GM18517 (cell line): ENCODE data around the gene CTIF.

Source experiments
- ATAC-seq: cut with Tn5 transposase; IDR thresholded peaks from one replicate; pipeline ENCODE4 v1.9.1; 2021; ENCODE audit warnings: mild to moderate bottlenecking, moderate library complexity; ENCODE audit not compliant: unreplicated experiment

The CTIF gene

GRCh38 chr18:48889115-48889941, 350.5 kb downstream of the CTIF start:
- ATAC-seq, result no peak

- ATAC-seq, result no peak
These were observed 351.3 kb downstream of the CTIF start for GRCh38 chr18:48889981-48890762.

GRCh38 chr18:48891721-48892120, 352.9 kb downstream of the CTIF start:
- no peak for ATAC-seq

GRCh38 chr18:48892146-48892855, 353.5 kb downstream of the CTIF start:
- ATAC-seq, result no peak

- no peak for ATAC-seq
These were observed 354.3 kb downstream of the CTIF start for GRCh38 chr18:48893061-48893607.

- no peak for ATAC-seq
These were observed 355.1 kb downstream of the CTIF start for GRCh38 chr18:48893608-48894600.

GRCh38 chr18:48894799-48895346, 356.0 kb downstream of the CTIF start:
- no peak for ATAC-seq

GRCh38 chr18:48896326-48896874, 357.6 kb downstream of the CTIF start:
- ATAC-seq, result no peak

- ATAC-seq, result no peak
These were observed 358.2 kb downstream of the CTIF start for GRCh38 chr18:48896875-48897511.

- no peak for ATAC-seq
These were observed 358.7 kb downstream of the CTIF start for GRCh38 chr18:48897531-48897930.

- ATAC-seq, result no peak
These were observed 359.7 kb downstream of the CTIF start for GRCh38 chr18:48898521-48898920.

- no peak for ATAC-seq
These were observed 360.8 kb downstream of the CTIF start for GRCh38 chr18:48899558-48900174.

- ATAC-seq, result no peak
These were observed 361.6 kb downstream of the CTIF start for GRCh38 chr18:48900469-48900868.

- ATAC-seq, result no peak
These were observed 362.6 kb downstream of the CTIF start for GRCh38 chr18:48901145-48902022.

GRCh38 chr18:48902023-48902855, 363.4 kb downstream of the CTIF start:
- no peak for ATAC-seq

GRCh38 chr18:48902856-48903601, 364.2 kb downstream of the CTIF start:
- no peak for ATAC-seq
